ENCODE data around the gene CAST.
"Not testable (repeated sequence)": the region's sequence is repeated elsewhere in the genome, so short reads cannot be mapped to it uniquely, and the experiment has no call there.

The CAST gene

GRCh38 chr5:96661855-96662724 lies at the start of gene CAST:
Gene CAST (plus strand): TSS chr5:96662376. CDS start chr5:96662423, 47 bp downstream.
- peak; percentile 97 for DNase-seq (ENCODE audit: low spot score)

GRCh38 chr5:96614110-96614691 lies 48.0 kb upstream of the CAST start:
- ChIA-PET CTCF (interaction anchor here (0.6 to 2.2 kb wide), 22 partner anchors 12 to 845 kb away, joined by 3 to 15 read pairs (median 4); no protein-coding TSS in a partner anchor), POLR2A (ENCODE audit: low non-redundant PET) (interaction anchor here (0.5 to 1.2 kb wide), 3 partner anchors 48 to 653 kb away, joined by 3 to 11 read pairs (median 3); partner anchors contain the start of genes CAST and ELL2)
- peak; percentile 94 for DNase-seq (ENCODE audit: low spot score)
- TF ChIP-seq CTCF (conservative IDR thresholded peaks at IDR 0.05; ENCODE audit: low read depth) = peak; percentile 66
- H3K27ac ChIP-seq = peak overlapping the region; percentile 68; the same call in 1 of the 2 replicates

More at GRCh38 chr5:96661855-96662724, at the start of gene CAST:
- ChIA-PET POLR2A (ENCODE audit: low non-redundant PET) (interaction anchor here (0.6 to 2.0 kb wide), 6 partner anchors 32 to 69 kb away, joined by 3 to 12 read pairs (median 6); no protein-coding TSS in a partner anchor), CTCF (interaction anchor here (0.6 to 1.6 kb wide), 5 partner anchors 20 to 143 kb away, joined by 3 to 8 read pairs (median 4); no protein-coding TSS in a partner anchor)
- peak within 1 kb of the TSS; percentile 100 for H3K27ac ChIP-seq
- no peak for TF ChIP-seq CTCF (conservative IDR thresholded peaks at IDR 0.05; ENCODE audit: low read depth)

GRCh38 chr5:96615223-96615622 lies 47.0 kb upstream of the CAST start:
- DNase-seq (ENCODE audit: low spot score) = no peak
- H3K27ac ChIP-seq = peak overlapping the region; percentile 58
- POLR2A ChIA-PET (ENCODE audit: low non-redundant PET) = no interaction called here
- no peak for TF ChIP-seq CTCF (conservative IDR thresholded peaks at IDR 0.05; ENCODE audit: low read depth)
- CTCF ChIA-PET = interaction anchor here (0.7 to 2.2 kb wide), 7 partner anchors 13 to 833 kb away, joined by 3 to 15 read pairs (median 5); no protein-coding TSS in a partner anchor

GRCh38 chr5:96616801-96617200 lies 45.4 kb upstream of the CAST start:
- CTCF ChIA-PET = interaction anchor here (0.5 to 2.1 kb wide), 4 partner anchors 10 to 70 kb away, joined by 3 to 11 read pairs (median 6); no protein-coding TSS in a partner anchor
- no peak for DNase-seq (ENCODE audit: low spot score)
- no peak for TF ChIP-seq CTCF (conservative IDR thresholded peaks at IDR 0.05; ENCODE audit: low read depth)
- POLR2A ChIA-PET (ENCODE audit: low non-redundant PET) = interaction anchor here (1.4 kb wide), 1 partner anchor 46 kb away, joined by 7 read pairs; the partner anchor contains the start of gene CAST
- no peak overlapping the region; the same call in 1 of the 2 replicates for H3K27ac ChIP-seq

- ChIA-PET POLR2A (ENCODE audit: low non-redundant PET) (interaction anchor here (0.6 to 1.4 kb wide), 2 partner anchors 45 kb away, joined by 4 read pairs; no protein-coding TSS in a partner anchor), CTCF (interaction anchor here (0.6 kb wide), 3 partner anchors 72 to 771 kb away, joined by 3 to 4 read pairs (median 3); no protein-coding TSS in a partner anchor)
- not testable (repeated sequence) for H3K27ac ChIP-seq; DNase-seq (ENCODE audit: low spot score)
Observed at GRCh38 chr5:96618311-96619016, 43.7 kb upstream of the CAST start.

- H3K27ac ChIP-seq = no peak overlapping the region
- CTCF ChIA-PET = interaction anchor here (0.6 to 0.7 kb wide), 4 partner anchors 61 to 1070 kb away, joined by 3 to 5 read pairs (median 3); no protein-coding TSS in a partner anchor
- POLR2A ChIA-PET (ENCODE audit: low non-redundant PET) = no interaction called here
- DNase-seq (ENCODE audit: low spot score) = no peak
- TF ChIP-seq CTCF (conservative IDR thresholded peaks at IDR 0.05; ENCODE audit: low read depth) = no peak
Observed at GRCh38 chr5:96619946-96620345, 42.2 kb upstream of the CAST start.

Measured in RWPE1 (cell line).